GM06990 (cell line): ENCODE results near the gene ANKRD33B.

Experiments used
- DNase-seq: peaks from one replicate; pipeline ENCODE4 v3.0.0-alpha.2; 2011; ENCODE audit not compliant: insufficient read length; ENCODE audit errors: extremely low read depth
- H3K27me3 ChIP-seq: replicated peaks from 2 replicates; pipeline ENCODE4 v1.6.0; 2011; ENCODE audit warnings: low read length; ENCODE audit not compliant: control insufficient read depth, insufficient read depth
- H3K36me3 ChIP-seq: 2 replicates; pipeline ENCODE4 v1.5.1; 2011; ENCODE audit warnings: low read length; ENCODE audit not compliant: control insufficient read depth, insufficient read depth
- H3K4me3 ChIP-seq: replicated peaks from 2 replicates; pipeline ENCODE4 v1.5.1; 2011; ENCODE audit warnings: low read depth, mild to moderate bottlenecking, control low read depth, low read length
- CTCF ChIP-seq: IDR thresholded peaks from 2 replicates; pipeline ENCODE4 v1.5.1; 2011; ENCODE audit warnings: low read length, control low read depth, mild to moderate bottlenecking, inconsistent platforms; ENCODE audit not compliant: insufficient read depth, poor library complexity, severe bottlenecking

ANKRD33B gene

DNA sequence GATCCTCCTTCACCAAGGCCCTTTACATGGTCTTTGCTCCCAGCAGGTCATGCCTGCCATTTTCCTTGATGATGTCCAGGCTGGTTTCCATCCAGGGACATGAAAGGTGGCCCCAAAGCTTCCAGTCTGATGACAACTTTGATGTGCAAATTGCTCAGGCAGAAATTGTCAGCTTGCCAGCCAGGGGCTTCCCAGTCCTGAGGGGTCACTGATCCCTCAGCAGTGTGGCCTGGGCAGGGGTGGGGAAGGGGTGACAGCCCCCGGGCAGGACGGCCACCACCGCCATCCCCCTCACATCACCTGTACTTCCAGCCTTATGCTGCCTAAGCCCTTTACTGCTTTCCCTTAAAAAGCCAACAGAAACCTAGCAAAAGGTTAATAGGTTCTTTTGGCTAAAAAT, 96.3 kb downstream of the ANKRD33B start:
- no peak for DNase-seq
- no peak for TF ChIP-seq CTCF
- Histone ChIP-seq H3K4me3 (no peak overlapping the region), H3K27me3 (no peaks in the 10 kb centered on the region), H3K36me3 (peaks cover 2% of the 10 kb centered on the region; the same call in 1 of the 2 replicates)

GRCh38 chr5:10660720-10661387, 97.0 kb downstream of the ANKRD33B start:
- H3K27me3 ChIP-seq = no peaks in the 10 kb centered on the region
- DNase-seq = no peak
- no peaks in the 10 kb centered on the region for H3K36me3 ChIP-seq
- TF ChIP-seq CTCF = no peak
- H3K4me3 ChIP-seq = no peak overlapping the region

DNA sequence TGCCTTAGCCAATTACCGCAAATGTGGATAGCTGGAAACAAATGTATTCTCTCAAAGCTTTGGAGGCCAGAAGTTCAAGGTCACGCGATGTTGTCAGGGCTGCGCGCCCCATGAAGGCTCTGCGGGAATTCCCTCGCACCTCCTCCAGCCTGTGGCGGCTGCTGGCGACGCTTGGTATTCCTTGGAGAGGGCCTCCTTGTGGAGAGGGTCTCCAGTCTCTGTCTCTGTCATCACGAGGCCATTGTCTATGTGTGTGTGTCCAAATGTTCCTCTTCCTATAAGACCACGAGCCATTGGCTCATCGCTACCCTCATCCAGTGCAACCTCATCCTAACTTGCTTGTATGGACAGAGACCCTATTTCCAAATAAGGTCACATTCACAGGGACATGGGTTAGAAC, 97.5 kb downstream of the ANKRD33B start:
- Histone ChIP-seq H3K27me3 (no peaks in the 10 kb centered on the region), H3K4me3 (no peak overlapping the region), H3K36me3 (no peaks in the 10 kb centered on the region)
- no peak for TF ChIP-seq CTCF
- DNase-seq = no peak

DNA sequence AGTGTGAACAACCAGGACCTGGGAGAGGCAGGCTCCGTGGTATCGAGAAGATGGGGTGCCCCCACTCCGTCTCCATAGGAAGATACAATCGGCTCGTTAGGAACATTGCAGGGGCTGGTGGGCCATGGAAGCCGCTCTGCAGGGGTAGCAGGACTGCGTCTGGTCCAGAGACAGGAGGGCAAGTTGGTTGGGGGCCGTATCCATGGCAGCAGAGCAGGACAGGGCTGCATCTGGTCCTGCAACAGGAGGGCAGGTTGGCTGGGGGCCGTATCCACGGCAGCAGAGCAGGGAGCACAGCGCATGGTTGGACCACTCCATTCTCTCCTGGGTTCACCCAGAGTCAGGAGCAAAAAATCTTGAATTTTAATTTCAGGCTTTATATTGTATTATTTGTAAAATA, 98.2 kb downstream of the ANKRD33B start:
- Histone ChIP-seq H3K4me3 (no peak overlapping the region), H3K36me3 (no peaks in the 10 kb centered on the region), H3K27me3 (no peaks in the 10 kb centered on the region)
- no peak for DNase-seq
- TF ChIP-seq CTCF = no peak

- TF ChIP-seq CTCF = no peak
- Histone ChIP-seq H3K4me3 (no peak overlapping the region), H3K27me3 (no peaks in the 10 kb centered on the region), H3K36me3 (no peaks in the 10 kb centered on the region)
- DNase-seq = no peak
These were observed 99.0 kb downstream of the ANKRD33B start for GRCh38 chr5:10662661-10663488.
